HL-60/S4 (cell line): ENCODE measurements around the gene CTNNBIP1.
"Not testable (repeated sequence)": the region's sequence is repeated elsewhere in the genome, so short reads cannot be mapped to it uniquely, and the experiment has no call there.

Experiments
- in situ Hi-C: fragments of 300-500 bp; cut with MboI; formaldehyde crosslinking; loops from 2 replicates; pipeline ENCODE4 v1.14.3; 2022; ENCODE audit warnings: low sequenced_read_pairs

Gene CTNNBIP1, protein sequence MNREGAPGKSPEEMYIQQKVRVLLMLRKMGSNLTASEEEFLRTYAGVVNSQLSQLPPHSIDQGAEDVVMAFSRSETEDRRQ

DNA sequence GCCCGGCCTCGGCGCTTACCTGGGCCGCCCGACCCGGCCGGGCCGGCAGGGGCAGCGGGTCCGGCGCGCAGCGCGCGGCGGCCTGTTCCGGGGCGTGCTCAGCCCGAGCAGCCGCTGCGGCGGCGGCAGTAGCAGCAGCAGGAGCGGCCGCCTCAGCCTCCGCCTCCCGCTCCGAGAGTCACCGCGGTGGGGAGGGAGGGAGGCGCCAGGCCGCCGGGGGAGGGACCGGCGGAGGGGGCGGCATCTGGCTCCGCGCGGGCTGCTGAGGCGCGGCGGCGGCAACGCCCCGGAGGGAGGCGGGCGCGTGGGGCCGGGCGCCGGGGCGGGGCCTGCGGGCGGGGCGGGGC is at the start of gene CTNNBIP1:
Gene CTNNBIP1, minus strand, starts transcription at position 194 of the 347 bp plus-strand sequence. CDS start 38,205 bp downstream, outside the sequence.
- in situ Hi-C loops: no loop called here

DNA sequence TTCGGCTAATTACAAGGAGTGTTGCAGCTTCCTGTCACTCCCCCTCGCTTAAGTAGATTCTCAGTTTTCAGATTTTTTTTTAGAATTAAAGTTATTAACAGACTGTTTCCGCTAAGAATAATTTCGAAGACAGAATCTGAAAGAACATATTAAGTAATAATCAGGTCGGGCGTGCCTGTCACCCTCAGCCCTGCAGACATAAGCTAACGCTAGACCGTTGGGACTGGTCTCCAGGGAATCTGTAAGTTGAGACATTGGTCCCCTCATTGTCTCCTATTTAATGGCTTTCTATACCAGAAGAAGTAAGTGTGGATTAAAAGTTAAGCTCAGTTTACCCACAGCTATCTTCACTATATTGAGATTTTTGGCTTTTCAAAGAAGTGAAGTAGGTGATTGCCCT is 47.7 kb upstream of the CTNNBIP1 start:
- in situ Hi-C loops: no loop called here

DNA sequence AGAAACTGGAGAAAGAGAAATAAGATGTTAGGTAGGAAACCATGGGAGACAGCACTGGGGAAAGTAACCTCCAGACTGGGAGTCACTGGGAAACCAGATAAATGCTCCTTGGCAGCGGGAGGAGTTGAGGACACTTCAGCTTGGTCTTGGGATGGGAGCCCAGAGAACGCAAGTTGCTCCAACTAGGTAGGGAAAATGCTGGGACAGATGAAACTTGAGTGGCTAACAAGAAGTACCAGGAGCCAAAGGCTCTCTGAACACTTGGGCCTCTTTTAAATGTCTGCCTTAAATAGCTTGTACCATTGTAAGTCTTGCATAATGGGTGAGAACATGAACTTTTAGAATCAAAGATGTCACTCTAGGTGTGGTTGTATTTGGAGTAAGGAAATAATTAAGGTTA is 36.2 kb upstream of the CTNNBIP1 start:
- in situ Hi-C loops: loop anchor here (10.0 kb wide), 1 partner anchor 198 kb away; no protein-coding TSS in a partner anchor

DNA sequence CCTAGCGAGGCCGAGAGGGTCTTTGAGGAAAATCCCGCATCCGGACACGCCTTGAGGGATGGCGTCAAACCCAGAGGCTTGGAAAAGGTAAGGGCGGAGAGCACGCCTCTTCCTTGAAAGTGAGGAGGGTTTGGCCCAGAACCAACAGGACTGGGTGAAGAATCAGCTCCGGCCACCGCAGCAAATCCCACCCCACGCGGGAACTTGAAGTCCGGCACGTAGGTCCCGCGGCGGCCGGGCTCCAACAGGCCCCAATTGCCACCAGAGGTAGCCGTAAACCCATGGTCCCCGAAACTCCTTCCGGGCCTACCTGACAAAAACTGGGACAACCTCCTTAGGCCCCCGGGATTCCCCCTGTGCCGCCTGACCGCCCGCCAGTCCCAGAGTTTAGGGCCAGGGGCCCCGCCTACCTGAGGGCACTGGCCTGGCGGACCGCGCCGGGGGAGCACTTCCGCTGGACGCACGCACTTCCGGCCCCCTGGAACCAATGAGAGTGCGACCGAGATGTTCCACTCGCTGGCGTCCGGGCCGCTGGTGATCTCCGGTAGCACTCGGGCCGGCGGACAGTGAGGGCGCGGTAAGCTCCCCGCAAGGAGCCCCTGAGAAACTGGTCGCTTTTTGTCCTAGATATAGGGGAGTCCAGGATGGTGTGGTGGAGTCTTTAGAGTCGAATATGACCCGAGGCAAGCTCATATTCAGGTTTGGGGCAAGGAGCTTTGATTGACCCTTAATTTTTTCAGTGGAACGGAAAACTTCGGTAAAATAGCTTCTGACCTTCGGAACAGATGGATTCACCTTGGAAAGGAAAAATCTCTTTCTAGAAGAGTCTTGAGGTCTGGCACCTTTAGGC is 33.1 kb upstream of the CTNNBIP1 start, which contains the start of the genes LZIC and NMNAT1:
Gene LZIC, minus strand, starts transcription at position 453 of the 850 bp plus-strand sequence. CDS start 6,772 bp downstream, outside the sequence.
Gene NMNAT1, plus strand, starts transcription at position 537 of the 850 bp plus-strand sequence. CDS start 28,599 bp downstream, outside the sequence.
- in situ Hi-C loops: loop anchor here (10.0 kb wide), 1 partner anchor 202 kb away; no protein-coding TSS in a partner anchor

DNA sequence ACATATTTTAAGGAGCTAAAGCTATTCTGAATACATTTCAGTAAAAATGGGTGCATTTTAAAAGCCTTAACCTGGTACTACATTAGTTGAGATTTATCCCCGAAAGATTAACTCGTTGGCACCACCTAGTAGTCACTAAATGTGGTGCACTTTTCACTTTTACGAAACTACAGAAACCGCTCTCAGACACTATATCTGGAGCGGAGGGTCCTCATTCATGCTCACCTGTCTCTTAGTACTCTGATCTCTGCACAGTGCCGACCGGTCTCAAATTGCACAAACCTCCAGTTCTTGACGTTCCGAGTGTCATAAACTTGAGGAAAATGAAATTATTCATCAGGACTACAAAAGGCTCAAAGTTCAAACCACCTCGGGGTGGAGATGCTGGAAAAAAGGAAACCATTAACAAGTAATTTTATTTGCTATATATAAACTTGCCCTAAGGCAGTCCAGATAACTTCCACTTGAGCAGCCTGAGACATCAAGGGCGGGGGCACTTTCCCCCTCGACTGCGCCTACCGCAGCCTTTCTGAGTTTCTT is 32.4 kb upstream of the CTNNBIP1 start:
- in situ Hi-C loops: loop anchor here (10.0 kb wide), 1 partner anchor 202 kb away; no protein-coding TSS in a partner anchor

DNA sequence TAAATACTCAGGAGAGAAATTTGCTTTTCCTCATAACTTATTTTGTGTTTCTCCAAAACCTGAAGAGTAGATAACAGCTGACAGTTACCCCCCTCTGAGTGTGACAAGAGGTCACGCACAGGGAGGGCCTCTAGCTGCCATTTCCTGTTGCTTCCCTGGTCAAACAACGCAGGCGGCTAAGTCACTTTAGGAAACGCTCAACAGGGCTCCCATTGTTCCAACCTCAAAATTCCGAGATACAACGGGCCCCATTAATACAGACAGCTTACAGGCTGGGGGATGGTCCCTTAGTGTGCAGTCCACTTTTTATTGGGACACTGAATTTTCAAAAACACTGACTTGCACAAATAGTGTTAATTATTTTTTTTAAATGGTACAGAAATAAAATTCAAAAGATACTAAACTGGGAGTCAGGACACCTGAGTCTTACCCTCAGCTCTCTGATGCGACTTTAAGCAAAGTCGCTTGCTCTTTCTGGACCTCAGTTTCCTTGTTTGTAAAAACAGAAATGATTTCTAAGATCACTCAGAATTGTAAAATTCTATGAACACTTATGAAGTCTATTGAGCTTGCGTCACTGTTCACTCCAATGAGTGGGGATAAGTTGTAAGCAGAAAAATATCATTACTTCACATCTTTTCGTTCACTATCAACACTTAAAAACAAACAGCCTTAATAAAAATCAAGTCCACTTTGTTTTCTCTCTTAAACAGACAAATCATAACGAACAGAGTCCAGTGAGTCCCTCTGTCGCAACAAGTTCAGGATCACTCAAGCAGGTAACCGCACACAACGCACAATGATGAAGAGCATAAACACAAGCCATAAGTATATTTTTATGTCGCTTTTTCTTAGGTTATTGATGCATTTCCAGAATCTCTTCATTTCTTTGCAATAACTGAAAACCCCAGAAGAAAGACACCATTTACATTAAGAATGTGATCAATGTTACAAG is 19.6 kb upstream of the CTNNBIP1 start:
- in situ Hi-C loops: no loop called here

DNA sequence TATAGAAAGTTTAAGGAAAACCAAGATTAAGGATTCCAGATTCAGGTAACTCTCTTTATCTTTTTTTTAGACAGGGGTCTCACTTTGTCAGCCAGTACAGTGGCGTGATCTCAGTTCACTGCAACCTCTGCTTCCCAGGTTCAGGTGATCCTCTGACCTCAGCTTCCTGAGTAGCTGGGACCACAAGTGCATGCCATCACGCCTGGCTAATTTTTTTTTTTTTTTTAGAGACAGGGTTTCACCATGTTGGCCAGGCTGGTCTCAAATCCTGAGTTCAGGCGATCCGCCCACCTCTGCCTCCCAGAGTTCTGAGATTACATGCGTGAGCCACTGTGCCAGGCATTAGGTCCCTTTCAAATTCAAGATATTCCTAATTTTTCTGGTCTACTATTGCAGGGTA is 17.2 kb upstream of the CTNNBIP1 start:
- in situ Hi-C loops: no loop called here

DNA sequence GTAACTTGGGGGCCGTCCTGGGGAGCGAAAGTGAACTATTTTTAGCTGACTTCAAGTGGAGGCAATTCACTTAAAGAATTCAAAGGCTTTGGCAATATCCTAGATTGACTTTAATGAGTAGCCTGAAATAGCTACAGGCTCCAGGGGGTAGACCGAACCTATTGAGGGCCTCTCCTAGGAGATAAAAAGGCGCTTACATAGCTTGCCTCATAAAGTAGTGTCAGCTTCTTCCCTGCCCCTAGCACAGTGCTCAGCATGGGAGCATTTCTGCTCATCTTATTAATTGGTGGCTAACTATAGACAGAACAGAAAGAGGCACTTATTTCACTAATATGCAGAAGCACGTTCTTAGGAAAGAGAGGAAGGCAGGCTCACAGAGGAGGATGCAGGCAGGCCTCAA is 12.3 kb upstream of the CTNNBIP1 start:
- in situ Hi-C loops: no loop called here

DNA sequence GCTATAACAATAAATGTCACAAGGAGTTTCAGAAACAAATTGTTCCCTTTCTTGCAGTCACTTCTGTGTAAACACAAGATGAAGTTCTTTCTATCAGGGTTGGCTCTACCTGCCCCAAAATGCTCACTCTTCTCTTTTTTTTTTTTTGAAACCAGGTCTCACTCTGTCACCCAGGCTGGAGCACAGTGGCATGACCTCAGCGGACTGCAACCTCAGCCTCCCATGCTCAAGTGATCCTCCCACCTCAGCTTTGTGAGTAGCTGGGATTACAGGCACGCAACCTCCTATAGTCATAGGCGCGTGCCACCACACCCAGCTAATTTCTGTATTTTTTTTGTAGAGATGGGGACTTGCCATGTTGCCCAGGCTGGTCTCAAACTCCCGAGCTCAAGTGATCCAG is 10.5 kb upstream of the CTNNBIP1 start:
- in situ Hi-C loops: no loop called here

DNA sequence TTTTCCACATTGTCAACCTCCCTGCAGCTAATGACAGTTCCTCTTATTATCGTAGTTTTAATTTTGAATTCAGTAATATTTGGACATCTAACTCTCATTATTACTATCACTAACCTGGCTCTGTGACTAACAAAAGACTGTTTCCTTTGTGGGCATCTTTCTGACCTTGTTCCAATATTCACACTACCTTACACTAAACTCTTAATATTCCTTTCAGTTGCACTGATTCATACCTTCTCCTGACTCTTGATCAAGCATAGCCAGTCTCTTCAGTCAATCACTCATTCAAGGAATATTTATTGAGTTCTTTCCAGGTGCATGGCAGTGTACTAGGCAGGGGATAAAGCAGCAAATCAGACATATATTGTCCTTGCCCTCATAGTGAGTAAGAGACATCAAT is 7.8 kb upstream of the CTNNBIP1 start:
- in situ Hi-C loops: no loop called here

DNA sequence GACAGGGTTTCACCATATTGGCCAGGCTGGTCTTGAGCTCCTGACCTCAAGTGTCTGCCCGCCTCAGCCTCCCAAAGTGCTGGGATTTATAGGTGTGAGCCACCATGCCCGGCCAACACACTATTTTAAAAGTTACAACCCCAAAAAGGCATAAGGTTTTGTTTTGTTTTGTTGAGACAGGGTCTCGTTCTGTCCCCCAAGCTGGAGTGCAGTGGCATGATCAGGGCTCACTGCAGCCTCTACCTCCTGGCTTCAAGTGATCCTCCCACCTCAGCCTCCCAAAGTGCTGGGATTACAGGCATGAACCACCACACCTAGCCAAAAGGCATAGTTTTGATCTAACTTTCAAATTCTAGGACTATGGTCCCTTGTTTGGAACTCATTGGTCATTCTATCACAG is 7.4 kb upstream of the CTNNBIP1 start:
- in situ Hi-C loops: not testable (repeated sequence)

DNA sequence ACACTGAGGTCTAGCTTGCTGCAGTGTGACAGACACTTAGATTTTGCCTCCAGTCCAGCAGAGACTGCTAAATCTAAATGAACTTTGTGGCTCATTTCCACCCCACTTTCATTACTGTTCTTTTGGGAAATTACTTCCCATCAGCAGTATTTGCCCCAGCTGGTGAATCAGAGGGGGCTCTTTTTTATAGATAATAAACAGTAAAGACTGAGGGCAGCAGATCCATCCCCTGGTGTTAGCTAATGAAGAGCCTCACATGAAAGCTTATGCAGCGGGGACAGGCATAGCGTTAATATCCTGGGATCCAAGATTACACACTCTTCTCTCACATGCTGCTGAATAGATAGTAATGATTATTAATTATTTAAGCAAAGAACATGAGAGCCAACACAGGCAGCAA is 6.4 kb upstream of the CTNNBIP1 start:
- in situ Hi-C loops: no loop called here

DNA sequence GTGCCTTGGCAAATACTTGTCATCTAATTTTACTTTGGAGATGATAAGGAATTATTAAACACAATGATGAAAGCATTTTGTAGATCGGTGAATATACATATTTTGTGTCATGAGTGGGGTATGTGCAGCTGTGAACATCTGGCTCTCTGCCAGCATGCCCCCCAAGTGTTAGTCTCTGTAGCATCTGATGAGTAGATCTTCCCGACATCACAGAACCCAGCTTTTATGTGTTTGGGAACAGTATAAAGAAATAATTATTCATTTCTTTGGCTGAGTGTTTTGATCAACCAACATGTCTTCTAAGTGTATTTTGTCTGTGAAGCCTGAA is 4.5 kb upstream of the CTNNBIP1 start:
- in situ Hi-C loops: no loop called here

DNA sequence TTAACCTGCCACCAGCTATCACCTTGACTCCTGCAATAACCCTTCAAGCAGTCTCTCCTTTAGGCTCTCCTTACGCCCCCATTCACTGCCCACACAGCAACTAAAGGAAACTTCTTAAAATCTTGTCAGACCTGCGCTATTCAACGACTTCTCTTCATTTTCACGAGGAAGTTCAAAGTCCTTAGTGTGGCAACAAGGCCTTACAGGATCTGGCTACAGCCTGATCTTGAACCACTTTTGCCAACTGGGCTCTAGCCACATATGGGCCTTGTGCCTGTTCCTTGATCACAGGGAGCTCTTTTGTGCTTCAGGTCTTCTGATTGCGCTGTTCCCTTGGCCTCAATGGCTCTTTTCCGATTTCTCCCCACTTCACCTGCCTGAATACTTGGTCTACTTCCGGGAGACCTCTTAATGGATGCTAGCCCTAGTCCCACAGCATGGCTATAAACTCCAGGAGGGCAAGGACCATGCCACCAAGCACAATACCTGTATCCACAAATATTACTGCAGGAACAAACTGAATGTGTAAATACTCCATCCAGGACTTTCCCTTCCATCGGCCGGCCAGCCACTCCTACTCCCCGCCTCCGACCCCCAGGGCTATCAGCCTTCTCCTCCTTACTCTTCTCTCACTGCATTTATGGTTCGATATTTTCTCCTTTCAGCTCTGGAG is 2.3 kb upstream of the CTNNBIP1 start:
- in situ Hi-C loops: no loop called here

DNA sequence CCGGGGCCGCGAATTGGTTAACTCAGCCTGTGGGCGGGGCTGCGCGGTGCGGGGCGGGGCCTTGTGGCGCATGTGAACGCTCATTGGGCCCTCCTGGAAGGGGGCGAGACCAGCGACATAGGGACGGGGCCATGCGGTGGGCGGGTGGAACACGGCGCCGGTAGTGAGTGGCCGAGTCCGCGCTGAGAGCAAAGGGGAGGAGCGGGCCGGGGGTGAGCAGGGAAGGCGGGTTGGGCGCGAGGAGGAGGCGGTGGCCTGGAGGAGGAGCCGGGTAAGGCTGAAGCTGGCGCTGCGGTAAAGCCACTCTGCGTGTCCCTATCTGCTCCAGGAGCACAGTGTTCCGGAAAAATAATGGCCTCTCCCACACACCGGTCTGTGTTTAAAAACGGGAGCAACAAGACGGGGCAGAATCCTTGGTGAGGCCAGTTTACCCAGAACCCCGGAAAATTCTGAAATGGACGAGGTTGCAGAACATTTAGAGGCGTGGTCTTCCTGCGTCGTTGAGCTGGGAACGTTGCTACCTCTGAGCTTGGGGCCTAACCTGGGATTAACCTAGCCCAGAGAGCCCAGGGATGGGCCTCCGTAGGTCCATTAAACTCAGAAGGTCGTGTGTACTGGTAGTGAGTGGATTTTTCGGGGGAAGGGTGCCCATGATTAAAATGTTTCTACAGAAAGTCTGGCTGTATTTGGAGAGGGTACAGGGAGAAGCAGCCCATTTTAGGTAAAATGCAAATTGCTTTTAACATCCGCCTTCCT is 532 bp upstream of the CTNNBIP1 start:
- in situ Hi-C loops: no loop called here

DNA sequence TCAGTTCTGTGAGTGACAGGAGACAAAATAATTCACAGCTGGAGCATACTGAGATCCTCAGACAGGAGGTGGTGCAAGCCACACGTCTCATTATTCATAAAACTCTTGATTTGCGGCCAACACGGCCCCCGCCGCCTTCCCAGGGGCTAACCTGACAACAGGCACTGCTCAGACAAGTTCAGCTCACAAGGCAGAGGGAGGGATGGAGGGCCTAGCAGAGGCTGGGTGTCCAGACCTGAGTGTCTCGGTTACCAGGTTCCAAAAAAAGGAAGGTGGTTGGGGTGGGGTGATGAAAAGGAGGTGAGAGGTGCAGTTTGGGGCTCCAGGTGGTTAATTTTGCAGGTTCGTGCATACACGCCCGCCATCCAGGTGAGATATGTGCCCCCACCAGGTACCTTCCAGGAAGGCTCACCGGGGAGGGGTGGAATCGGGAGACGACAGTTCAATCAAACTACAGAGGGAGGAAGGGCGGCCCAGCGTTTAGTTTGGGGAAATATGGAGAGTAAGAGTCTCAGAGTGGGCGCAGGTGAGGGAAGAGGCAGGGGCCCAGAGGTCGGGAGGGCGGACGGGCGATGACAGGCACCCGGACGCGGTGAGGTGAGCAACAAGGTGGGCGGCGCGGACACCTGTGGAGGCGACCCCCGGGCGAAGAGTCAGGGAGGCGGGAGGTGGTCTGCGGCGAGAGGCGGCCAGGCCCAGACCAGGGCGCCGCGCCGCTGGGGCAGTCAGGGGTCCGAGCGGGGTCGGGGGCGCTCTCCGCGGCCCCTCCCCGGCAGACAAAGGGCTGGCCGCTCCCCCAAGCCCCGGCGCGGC is 629 bp downstream of the CTNNBIP1 start:
- in situ Hi-C loops: no loop called here

DNA sequence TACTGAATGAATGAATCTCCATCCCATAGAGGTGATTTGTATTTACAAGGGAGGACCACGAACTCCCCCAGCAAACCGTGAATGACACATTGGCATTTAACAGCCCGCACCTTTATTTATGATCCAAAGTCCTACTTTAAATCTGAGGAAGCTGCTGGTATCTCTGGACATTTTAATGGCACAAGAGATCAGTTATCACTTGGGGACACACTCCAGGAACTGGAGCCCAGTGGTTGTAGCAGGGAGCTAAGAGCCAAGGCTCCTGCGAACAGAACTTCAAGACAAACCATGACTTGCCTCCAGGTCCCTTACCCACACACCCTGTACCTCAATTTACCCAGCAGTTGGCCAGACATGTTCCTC is 1.2 kb downstream of the CTNNBIP1 start:
- in situ Hi-C loops: no loop called here

DNA sequence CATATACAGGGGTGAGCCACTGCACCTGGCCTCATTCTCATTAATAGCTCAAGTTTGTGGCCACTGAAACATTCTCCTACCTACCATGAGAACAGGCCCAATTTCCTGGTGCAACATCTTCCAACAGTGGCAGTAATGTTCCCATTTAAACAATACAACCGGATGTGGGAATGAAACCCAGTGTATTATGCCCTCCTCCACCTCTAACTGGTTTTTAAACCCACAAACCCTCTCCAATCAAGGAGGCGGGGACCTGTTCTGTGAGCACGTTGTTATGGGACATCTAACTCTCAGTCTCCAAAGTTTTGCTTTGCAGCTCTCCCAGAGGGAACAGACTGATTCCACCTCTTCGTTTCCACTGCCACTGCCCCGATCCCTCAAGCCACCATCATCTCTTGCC is 2.6 kb downstream of the CTNNBIP1 start:
- in situ Hi-C loops: no loop called here

DNA sequence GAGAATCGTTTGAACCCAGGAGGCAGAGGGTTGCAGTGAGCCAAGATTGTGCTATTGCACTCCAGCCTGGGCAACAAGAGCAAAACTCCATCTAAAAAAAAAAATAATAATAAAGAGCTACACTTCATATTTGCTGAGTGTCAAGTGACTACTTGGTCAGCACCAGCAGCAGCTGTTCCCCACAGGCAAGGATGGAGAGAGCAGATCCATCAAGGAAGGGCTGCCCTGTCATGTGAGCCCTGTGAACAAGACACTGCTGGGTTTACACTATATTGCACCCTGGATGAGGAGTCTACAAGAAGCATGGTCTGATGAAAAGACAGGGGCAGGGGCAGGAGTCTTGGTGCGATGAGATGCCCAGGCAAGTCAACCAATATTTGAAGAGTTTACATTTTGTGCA is 3.6 kb downstream of the CTNNBIP1 start:
- in situ Hi-C loops: no loop called here
